GM21528 (cell line): Measurements from ENCODE around the gene MAOB.

ENCODE experiments used
- ATAC-seq: cut with Tn5 transposase; IDR thresholded peaks from one replicate; pipeline ENCODE4 v1.9.1; 2021; ENCODE audit warnings: mild to moderate bottlenecking, moderate library complexity; ENCODE audit not compliant: unreplicated experiment, low FRiP score

MAOB gene

DNA sequence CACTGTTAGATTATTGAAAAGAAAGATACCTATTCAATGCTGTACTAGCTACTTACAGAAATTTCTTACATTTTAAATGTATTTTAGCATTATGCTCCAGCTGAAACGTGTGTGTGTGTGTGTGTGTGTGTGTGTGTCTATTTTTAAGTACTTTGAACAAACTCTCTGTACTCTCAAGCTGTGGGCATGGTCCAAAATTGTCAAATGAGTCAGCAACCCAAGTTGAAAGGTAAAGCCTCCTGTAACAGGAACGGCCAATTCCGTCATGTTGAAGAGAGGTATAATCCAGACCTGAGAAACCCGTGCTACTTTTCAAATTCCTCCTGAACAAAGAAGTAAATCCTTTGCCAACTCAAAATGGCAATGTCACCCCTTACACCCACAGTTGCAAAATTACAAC lies 20.5 kb downstream of the MAOB start:
- no peak for ATAC-seq

DNA sequence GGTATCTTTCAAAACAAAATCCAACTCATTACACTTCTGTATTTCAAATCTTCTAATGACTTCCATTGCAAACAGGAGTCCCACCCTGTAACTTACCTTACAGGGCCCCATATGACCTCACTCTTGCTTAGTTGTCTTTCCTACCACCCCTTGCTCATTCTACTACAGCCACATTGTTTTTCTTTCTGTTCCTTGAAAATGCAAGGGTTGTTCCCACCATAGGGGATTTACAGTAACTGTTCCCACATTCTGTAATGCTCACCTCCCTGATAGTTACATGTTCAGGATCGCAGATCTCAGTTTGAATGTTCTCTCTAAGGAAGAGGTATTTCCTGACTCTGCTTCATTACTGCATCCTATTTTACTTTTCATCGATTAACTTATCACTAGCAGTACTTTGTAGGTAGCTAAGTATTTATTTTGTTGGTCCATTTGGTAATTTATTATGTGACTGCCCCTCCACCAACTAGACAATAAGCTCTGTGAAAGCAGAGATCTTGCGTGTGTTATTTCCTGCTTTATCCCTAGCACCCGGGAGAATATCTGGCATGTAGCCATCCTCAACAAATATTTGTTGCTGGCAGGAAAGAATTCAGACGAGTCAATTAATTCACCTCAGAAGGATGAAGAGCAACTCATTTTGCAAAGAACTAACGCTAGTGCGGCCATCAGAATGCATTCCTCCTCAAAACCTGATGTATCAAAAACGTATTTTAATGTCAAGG lies 21.4 kb downstream of the MAOB start:
- no peak for ATAC-seq

DNA sequence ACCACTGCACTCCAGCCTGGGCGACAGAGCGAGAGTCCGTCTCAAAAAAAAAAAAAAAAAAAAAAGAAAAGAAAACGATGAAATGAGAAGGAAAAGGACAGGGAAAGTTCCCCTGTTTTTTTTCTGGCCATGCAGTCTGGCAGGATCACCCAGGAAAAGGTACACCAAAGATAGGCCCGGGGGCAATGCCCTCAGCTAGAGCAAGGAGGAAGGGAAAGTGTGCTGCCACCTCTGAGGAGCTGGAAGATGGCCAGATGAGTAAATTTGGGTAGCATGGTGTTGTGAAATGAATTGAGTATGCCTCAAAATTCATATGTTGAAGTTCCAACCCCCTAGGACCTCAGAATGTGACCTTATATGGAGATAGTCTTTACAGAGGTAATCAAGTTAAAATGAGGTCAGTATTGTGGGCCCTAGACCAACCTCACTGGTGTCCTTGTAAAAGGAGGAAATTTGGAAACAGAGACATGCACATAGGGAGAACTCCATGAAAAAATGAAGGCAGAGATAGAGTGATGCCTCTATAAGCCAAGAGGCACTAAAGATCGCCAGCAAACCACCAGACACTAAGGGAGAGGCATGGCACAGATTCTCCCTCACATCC lies 28.9 kb downstream of the MAOB start:
- ATAC-seq = no peak

DNA sequence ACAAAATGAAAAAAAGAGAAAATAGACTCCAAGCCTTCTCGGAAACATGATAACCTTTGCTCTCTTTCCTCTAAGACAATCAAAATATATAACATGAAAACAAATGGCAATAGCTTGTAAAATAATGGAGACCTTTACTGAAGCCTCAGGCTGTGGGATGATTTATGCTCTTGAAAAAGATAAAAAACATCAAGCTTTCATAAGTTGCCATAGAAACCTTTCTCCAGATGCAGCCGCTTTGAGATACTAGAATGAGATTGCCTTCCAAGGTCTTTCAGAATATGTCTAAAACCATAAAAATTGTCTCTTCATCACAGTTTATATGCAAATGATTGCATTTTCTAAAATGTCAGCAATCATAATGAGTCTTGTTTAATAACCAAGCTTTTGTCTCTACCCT lies 31.6 kb downstream of the MAOB start:
- no peak for ATAC-seq

DNA sequence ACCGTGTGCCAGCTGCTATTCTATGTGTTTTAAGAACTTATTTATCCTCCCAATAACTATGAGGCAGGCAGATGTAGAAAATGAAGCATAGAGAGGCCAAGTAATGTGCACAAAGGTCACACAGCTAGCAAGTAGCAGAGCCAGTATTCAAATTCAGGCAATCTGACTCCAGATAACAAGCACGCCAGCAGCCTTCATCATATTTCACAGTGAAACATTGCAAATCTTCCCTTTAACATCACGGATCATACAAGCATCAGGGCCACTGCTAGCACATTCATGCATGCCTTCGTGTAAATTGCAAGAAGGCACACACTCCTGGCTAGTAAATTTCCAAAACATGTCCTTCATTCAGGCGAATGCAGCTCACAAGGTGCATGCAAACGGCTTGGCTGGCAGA lies 33.1 kb downstream of the MAOB start:
- ATAC-seq = no peak

DNA sequence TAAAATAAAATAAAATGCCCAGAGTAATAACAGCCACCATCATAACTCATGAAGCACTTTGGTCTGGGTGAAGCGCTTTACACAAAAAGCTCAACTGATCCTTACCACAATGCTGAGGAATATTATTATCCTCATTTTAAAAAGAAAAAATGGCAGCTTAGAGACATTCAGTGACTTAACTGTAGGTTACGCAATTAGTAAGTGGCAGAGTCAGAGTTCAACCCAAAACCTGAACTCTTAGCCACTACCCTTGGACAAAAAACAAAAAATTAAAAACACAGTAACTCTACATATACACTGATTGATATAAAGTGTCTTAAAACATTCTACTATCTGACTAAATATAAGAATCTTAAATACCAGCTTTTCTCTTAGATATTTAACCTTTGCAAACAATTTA lies 34.9 kb downstream of the MAOB start:
- no peak for ATAC-seq

DNA sequence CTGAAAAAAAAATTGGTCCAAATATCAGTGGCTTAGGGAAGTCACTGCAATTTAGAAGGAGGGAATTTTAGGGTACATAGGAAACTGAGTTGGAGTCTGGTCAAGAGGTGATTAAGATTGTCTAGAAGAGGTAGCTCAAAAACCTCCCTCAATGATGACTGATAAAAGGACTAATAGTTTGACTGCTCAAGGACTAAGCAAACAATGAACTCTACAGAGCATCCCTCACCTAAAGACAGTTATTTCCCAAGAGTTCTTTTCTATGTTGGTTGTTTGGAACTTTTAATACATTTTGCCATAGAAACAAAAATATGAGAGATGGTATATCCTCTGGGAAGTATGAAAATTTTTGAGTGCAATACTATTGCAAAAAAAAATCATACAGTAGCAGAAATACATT lies 35.7 kb downstream of the MAOB start:
- no peak for ATAC-seq

DNA sequence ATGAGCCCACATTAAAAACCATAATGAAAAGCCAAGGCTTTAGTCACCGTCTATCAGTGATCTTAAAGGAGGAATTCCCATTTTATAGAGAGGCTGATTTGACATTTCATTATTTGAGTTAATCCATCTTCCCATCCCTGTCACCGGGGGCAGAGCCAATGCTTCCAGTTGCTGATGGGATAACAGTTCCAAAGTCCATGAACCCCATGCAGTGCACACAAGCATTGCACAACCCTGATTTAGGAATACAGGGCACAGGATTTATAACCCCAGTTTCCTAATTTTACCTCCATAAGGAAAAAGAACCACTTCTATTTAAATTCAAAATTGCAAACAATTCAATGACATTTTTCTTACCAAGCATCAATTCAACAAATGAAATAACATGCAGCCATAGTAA lies 36.5 kb downstream of the MAOB start:
- no peak for ATAC-seq

DNA sequence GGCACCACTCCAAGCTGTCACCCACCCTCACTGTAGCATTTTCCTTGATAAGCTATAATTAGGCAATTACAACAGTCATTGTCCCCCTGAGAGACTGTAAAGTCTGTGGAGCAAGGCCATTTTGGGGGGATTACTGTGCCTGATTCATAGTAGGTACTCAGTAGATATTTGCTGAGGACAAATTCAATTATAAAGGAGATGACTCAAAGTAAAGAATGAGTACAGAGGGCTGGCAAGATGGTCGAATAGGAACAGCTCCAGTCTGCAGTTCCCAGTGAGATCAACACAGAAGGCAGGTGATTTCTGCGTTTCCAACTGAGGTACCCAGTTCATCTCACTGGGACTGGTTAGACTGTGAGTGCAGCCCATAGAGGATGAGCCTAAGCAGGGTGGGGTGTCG lies 42.0 kb downstream of the MAOB start:
- ATAC-seq = no peak

DNA sequence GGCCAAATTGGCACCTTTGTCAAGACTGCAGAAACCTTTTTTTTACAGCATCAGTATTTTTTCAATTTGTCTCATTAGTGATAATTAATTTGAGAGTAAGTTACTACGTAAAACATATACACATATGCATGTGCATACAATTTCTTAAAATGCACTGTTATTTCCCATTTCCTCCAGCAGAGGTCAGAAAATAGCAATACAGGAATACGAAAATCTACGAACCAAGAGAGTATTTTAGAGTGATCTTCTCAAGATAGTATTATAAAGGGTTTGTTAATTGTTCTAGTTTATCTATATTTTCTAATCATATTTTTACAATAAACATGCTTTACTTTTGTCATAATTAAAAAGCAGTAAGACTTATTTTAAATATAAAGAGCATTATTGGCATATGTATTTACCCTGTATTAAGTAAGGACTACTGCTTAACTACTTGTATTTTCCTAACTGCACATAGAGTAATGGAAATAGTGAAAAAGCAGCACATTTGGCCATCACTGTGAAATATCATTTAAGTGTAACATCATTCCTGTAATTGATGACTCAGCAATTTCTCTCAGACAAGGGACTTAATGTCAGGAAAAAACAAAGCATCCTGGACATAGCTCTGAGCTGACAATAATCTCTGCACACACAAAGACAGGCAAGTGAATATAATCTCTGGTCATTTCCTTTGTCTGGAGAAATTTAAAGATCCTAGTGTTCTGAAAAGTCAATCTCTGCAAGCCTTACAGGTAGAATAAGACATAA lies 45.6 kb downstream of the MAOB start:
- ATAC-seq = no peak

DNA sequence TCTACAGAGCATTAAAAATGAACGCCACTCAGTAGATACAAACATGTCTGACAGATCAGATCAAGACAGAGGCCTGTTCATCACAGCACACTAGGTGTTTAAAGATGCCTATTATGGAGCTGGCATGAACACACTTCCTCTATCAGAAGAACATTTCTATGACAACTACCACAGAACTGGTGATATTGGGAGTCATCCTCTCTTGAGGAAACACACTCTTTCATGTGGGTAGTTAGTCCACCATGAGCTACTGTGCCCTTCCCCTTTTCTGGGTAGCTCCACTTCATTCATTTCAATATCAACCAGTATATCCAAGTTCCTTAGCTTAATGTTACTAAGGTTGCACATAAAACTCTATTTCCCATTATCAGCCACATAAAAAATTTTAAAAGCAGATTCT lies 46.7 kb downstream of the MAOB start:
- no peak for ATAC-seq

DNA sequence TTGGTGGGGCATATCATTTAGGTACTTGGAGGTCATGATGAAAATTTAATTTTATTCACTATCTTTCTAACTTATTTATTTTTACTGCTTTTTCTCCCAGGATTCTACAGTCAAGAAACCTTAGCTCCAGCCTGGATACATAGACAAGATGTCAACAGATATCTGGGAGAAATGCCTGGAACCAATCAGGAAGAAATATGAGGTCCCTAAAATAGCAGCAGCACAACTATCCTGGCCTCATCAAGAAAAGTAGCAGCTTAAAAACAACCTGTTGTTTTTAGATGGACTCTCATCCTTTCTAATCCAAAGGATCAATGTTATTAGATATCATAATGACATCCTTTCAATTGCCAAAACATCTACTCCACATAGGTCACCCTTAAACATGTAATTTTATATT lies 54.5 kb downstream of the MAOB start:
- ATAC-seq = no peak

DNA sequence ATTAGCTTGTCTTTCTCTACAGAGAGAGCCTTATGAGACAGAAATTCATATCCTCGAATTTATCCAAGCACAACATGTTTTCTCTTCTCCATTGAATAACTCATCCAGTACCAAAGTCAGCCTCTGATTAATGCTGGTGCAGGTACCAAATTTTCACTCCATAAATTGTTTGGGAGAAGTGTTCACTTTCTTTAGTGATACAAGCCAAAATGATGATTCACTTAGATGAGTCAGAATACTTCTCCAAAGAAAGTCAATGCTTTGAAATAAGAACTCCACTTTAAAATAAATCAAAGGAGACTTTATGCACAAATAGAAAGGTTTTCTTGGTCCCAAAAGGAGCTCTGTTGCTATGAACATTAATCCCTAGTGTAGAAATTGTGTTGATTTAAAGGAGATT lies 60.2 kb downstream of the MAOB start:
- ATAC-seq = no peak

DNA sequence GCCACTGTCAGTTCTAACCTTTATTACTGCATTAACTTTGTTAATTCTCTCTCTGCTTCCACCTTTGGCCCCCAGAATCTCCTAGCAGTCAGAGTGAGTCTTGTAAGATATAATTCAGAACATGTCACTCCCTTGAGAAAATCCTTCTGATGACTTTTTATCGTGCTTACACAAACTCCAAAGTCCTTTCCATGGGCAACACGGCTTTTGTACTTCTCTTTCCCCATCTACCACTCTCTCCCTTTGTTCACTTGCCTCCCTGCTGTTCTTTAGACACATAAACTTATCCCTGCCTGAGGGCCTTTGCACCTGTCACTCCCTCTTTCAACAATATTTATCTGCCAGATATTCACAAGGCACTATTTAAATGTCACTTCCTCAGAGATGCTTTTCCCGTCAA lies 64.8 kb downstream of the MAOB start:
- ATAC-seq = no peak

DNA sequence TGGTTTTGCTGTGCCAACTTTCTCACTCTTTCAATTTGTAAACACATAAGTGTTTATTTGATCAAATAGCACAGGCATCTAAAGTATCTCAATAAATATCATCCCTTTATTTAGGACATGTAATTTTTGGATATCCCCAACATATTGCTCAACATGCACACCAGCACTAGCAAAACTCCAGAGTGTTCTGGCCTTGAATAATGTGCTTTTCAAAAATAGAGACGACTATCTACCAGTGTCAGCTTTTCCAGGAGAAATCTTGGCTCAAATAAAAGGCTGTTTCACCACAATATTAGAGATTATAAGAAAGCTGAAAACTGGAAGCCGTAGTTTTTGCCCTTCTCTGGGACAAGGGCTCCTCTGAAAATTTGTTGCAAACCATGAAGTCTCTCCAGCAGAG lies 67.0 kb downstream of the MAOB start:
- no peak for ATAC-seq

DNA sequence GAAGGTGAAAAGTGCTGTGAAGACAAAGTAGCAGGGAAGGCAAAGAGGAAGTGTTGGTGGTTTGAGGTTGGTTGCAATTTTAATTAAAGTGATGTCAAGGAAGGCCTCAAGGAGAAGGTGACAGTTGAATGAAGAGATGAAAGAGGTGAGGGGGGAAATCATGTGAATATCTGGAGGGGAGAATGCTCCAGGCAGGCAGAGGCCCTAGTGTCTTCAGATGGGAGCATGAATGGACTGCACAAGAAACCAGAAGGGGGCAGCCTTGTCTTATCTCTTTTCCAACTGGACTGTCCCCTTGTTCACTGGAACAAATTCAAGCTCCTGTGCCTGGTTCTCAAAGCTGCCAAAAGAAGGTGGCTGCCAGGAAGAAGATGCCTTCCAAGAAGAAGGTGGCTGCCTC lies 68.4 kb downstream of the MAOB start:
- no peak for ATAC-seq

DNA sequence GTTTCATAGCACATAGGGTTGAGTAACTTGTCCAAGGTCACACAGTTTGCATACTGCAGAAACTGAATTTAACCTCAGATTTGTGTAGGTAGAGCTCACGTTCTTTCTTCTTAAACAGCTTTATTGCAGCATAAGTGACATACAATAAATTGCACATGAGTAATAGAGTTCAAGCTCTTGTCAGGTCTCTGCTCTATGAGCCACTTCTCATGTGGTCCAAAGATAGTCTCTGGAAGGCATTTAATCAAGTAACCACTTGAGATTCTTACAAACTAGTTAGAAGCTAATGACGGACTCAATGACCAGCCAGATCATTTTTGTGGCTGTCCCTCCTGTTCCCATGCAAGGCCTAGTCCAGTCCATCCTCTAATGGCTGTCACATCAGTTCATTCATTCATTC lies 68.9 kb downstream of the MAOB start:
- no peak for ATAC-seq

DNA sequence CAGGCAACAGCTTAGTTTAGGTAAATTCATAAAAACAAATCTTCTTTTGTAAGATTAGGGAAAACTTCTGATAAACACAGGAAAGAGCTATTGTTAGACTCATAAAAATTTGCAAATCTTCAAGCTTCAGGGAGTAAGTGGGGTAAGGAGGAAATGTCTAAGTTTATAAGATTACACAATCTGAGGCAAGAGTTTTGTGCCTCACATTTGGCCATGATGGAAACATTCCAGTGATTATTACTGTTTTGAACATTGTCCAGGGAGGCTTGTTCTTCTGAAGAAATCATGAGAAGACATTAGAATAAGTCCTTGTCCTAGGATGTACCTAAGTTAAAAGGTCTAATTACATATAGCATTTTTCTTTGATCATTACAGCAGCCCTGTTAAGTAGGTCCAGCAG lies 72.8 kb downstream of the MAOB start:
- no peak for ATAC-seq

DNA sequence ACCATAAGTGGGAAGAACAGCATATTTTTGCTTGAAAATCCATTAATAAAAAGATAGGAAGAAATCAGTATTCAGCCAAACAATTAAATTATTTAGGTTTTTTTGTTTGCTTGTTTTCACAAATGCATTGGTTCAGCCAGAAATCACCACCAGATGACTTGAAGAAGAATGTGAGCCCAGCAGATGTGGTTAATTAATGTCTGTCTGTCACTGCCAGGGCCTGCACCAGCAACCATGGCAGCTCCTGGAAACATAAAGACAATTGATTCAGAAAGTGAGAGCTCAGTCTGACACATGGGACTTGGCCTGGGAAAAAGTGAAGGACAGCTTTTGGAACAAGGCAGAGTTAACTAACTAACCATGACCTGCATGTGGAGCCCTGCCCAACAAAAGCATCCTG lies 74.0 kb downstream of the MAOB start:
- ATAC-seq = no peak

DNA sequence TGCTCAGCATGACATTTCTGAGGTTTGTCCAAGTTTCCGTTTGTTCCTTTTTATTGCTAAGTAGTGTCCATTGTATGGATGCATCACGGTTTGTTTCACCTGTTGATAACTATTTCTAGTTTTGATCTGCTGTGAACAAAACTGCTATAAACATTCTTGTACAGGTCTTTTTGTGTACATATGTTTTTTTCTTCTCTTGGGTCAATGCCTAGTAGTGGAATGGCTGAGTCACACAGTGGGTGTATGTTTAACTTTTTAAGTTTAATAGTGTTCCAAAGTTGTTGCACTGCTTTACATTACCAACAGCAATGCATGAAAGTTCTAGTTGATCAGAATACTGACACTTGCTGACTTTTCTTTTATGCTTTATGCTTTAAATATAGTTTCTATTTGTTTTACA lies 76.7 kb downstream of the MAOB start:
- no peak for ATAC-seq

DNA sequence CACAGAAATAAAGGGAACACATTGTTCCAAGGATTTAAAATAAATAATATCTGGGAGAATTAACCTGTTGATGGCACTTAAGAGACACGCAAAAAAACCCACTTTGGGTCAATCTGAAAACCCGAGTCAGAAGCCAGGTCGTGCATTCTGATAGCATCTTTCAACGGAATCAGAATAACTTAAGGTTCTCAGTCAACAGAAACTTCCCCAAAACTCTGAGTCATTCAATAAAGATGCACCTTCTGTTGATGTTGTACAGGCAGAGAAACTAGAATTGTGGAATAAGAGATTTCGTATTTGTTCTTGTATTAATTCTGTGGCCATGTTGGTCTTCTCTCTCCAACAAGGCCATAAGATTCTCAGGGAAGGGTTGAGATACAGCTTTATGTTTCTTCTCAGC lies 78.2 kb downstream of the MAOB start:
- no peak for ATAC-seq
